ENCODE results near the gene TGFB2. TPM values are rescaled to one million over a fixed set of nuclear protein-coding genes. Genes with fewer than 3 reads are reported as not detected.

TGFB2 gene
- total and polyA plus RNA-seq, 2 experiments from 2014 or later, result 13.6 to 17.1 TPM

- no peak for DNase-seq (ENCODE audit: low spot score)
- no peaks in the 10 kb centered on the region for H4K20me1 ChIP-seq (ENCODE audit: insufficient read depth, poor library complexity, severe bottlenecking)
- H3K4me3 ChIP-seq, result no peak overlapping the region
- H3K9me3 ChIP-seq (ENCODE audit: low read depth), result no peaks in the 10 kb centered on the region
- WGBS (ENCODE audit: low lambda C conversion rate, missing lambda C conversion rate), result 84% methylated on average over 9 of the region's 9 CpGs
- no peaks in the 10 kb centered on the region for H3K9me2 ChIP-seq (replicated peaks; ENCODE audit: insufficient read depth)
- H3K36me3 ChIP-seq (replicated peaks; ENCODE audit: insufficient read depth, low read depth), result no peaks in the 10 kb centered on the region
- no peaks in the 10 kb centered on the region for H3K4me1 ChIP-seq (ENCODE audit: insufficient read depth)
- H3K79me2 ChIP-seq, result no peaks in the 10 kb centered on the region
- H3K27ac ChIP-seq, result no peak overlapping the region
- H2AFZ ChIP-seq, result no peak overlapping the region
- H3K27me3 ChIP-seq, result no peaks in the 10 kb centered on the region
- H3K4me2 ChIP-seq, result no peak overlapping the region
- TF ChIP-seq, protein P1, sequence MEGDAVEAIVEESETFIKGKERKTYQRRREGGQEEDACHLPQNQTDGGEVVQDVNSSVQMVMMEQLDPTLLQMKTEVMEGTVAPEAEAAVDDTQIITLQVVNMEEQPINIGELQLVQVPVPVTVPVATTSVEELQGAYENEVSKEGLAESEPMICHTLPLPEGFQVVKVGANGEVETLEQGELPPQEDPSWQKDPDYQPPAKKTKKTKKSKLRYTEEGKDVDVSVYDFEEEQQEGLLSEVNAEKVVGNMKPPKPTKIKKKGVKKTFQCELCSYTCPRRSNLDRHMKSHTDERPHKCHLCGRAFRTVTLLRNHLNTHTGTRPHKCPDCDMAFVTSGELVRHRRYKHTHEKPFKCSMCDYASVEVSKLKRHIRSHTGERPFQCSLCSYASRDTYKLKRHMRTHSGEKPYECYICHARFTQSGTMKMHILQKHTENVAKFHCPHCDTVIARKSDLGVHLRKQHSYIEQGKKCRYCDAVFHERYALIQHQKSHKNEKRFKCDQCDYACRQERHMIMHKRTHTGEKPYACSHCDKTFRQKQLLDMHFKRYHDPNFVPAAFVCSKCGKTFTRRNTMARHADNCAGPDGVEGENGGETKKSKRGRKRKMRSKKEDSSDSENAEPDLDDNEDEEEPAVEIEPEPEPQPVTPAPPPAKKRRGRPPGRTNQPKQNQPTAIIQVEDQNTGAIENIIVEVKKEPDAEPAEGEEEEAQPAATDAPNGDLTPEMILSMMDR (IDR thresholded peaks at IDR 0.05; ENCODE audit: poor library complexity), result no peak
- TF ChIP-seq EZH2 (IDR thresholded peaks at IDR 0.05; ENCODE audit: borderline replicate concordance), result no peak
- TF ChIP-seq EZH2phosphoT487 (IDR thresholded peaks at IDR 0.05; ENCODE audit: low read depth, severe bottlenecking, unreplicated experiment), result no peak
Observed at GRCh38 chr1:218439541-218440295, 94.6 kb downstream of the TGFB2 start.

- Histone ChIP-seq H3K4me3 (no peak overlapping the region), H3K4me1 (ENCODE audit: insufficient read depth) (no peaks in the 10 kb centered on the region), H3K27me3 (no peaks in the 10 kb centered on the region), H3K9me3 (ENCODE audit: low read depth) (no peaks in the 10 kb centered on the region), H3K4me2 (no peak overlapping the region), H3K36me3 (replicated peaks; ENCODE audit: insufficient read depth, low read depth) (no peaks in the 10 kb centered on the region), H2AFZ (no peak overlapping the region), H3K27ac (no peak overlapping the region), H3K9me2 (replicated peaks; ENCODE audit: insufficient read depth) (no peaks in the 10 kb centered on the region), H3K79me2 (no peaks in the 10 kb centered on the region), H4K20me1 (ENCODE audit: insufficient read depth, poor library complexity, severe bottlenecking) (no peaks in the 10 kb centered on the region)
- 99% methylated on average over 2 of the region's 2 CpGs for WGBS (ENCODE audit: low lambda C conversion rate, missing lambda C conversion rate)
- TF ChIP-seq EZH2 (IDR thresholded peaks at IDR 0.05; ENCODE audit: borderline replicate concordance) (no peak), EZH2phosphoT487 (IDR thresholded peaks at IDR 0.05; ENCODE audit: low read depth, severe bottlenecking, unreplicated experiment) (no peak)
- TF ChIP-seq, protein P1 (IDR thresholded peaks at IDR 0.05; ENCODE audit: poor library complexity), result no peak
- no peak for DNase-seq (ENCODE audit: low spot score)
Observed at GRCh38 chr1:218443255-218443654, 98.1 kb downstream of the TGFB2 start.

DNA sequence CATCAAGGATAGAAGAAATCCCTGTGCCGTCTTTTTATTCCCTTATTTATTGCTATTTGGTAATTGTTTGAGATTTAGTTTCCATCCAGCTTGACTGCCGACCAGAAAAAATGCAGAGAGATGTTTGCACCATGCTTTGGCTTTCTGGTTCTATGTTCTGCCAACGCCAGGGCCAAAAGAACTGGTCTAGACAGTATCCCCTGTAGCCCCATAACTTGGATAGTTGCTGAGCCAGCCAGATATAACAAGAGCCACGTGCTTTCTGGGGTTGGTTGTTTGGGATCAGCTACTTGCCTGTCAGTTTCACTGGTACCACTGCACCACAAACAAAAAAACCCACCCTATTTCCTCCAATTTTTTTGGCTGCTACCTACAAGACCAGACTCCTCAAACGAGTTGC is 99.0 kb downstream of the TGFB2 start:
- H3K79me2 ChIP-seq, result no peaks in the 10 kb centered on the region
- no peak overlapping the region for H3K27ac ChIP-seq
- H4K20me1 ChIP-seq (ENCODE audit: insufficient read depth, poor library complexity, severe bottlenecking), result no peaks in the 10 kb centered on the region
- H3K36me3 ChIP-seq (replicated peaks; ENCODE audit: insufficient read depth, low read depth), result no peaks in the 10 kb centered on the region
- no peaks in the 10 kb centered on the region for H3K9me2 ChIP-seq (replicated peaks; ENCODE audit: insufficient read depth)
- H2AFZ ChIP-seq, result no peak overlapping the region
- H3K4me2 ChIP-seq, result no peak overlapping the region
- TF ChIP-seq EZH2 (IDR thresholded peaks at IDR 0.05; ENCODE audit: borderline replicate concordance) (no peak), EZH2phosphoT487 (IDR thresholded peaks at IDR 0.05; ENCODE audit: low read depth, severe bottlenecking, unreplicated experiment) (no peak)
- TF ChIP-seq, protein P1 (IDR thresholded peaks at IDR 0.05; ENCODE audit: poor library complexity), result no peak
- H3K27me3 ChIP-seq, result no peaks in the 10 kb centered on the region
- no peak for DNase-seq (ENCODE audit: low spot score)
- WGBS (ENCODE audit: low lambda C conversion rate, missing lambda C conversion rate), result 79% methylated on average over 5 of the region's 5 CpGs
- no peak overlapping the region for H3K4me3 ChIP-seq
- H3K4me1 ChIP-seq (ENCODE audit: insufficient read depth), result no peaks in the 10 kb centered on the region
- H3K9me3 ChIP-seq (ENCODE audit: low read depth), result no peaks in the 10 kb centered on the region
